Choroid plexus epithelial cell (primary cell): ENCODE data around the gene MLKL.
"Not testable (repeated sequence)": the region's sequence is repeated elsewhere in the genome, so short reads cannot be mapped to it uniquely, and the experiment has no call there.

Source experiments
- DNase-seq: peaks from one replicate; pipeline ENCODE4 v3.0.0-alpha.2; 2010; ENCODE audit warnings: low read depth
- H3K4me3 ChIP-seq: 2 replicates; pipeline ENCODE4 v1.5.1; 2011; ENCODE audit warnings: low read depth, mild to moderate bottlenecking, control low read depth, low read length, moderate library complexity
- TF ChIP-seq, protein P1 (sequence below): conservative IDR thresholded peaks from 2 replicates; pipeline ENCODE4 v1.5.1; 2011; ENCODE audit warnings: low read depth, mild to moderate bottlenecking, control low read depth, inconsistent platforms, low read length, moderate library complexity

MLKL gene

DNA sequence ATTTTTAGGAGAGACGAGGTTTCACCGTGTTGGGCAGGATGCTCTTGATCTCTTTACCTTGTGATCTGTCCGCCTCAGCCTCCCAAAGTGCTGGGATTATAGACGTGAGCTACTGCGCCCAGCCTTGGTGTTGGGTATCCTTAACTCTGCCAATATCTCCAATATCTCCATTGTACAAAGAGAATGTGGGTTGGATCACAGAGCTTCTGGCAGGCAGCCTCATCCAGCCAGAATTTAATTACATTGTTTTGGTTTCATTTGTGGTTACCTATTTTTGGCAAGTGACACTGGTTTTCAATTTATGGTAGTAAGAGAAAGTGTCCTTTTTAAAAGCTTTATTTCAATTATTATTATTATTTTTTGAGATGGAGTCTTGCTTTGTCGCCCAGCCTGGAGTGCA is 20.0 kb downstream of the MLKL start:
- DNase-seq: no peak
- H3K4me3 ChIP-seq: no peak overlapping the region
- TF ChIP-seq, protein P1, sequence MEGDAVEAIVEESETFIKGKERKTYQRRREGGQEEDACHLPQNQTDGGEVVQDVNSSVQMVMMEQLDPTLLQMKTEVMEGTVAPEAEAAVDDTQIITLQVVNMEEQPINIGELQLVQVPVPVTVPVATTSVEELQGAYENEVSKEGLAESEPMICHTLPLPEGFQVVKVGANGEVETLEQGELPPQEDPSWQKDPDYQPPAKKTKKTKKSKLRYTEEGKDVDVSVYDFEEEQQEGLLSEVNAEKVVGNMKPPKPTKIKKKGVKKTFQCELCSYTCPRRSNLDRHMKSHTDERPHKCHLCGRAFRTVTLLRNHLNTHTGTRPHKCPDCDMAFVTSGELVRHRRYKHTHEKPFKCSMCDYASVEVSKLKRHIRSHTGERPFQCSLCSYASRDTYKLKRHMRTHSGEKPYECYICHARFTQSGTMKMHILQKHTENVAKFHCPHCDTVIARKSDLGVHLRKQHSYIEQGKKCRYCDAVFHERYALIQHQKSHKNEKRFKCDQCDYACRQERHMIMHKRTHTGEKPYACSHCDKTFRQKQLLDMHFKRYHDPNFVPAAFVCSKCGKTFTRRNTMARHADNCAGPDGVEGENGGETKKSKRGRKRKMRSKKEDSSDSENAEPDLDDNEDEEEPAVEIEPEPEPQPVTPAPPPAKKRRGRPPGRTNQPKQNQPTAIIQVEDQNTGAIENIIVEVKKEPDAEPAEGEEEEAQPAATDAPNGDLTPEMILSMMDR: no peak

DNA sequence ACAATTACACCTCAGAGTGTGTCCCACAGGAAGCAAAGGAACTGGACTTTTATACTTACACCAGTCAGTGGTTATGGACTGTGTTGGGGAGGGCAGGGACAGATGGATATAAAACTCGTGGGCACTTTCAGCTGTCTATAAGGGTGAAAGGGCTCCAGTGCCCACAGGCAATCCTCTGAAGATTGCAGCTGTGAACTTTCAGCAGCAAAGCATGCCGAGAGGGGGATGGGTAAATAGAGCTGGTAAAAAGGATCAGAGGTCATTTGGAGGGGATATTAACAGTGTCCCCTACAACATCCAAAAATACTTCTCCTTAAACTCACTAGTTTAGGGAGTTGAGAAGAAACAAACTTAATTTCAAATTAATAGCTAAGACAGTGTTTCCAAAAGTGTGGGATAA is 20.7 kb downstream of the MLKL start:
- DNase-seq: no peak
- TF ChIP-seq, protein P1: no peak
- no peak overlapping the region for H3K4me3 ChIP-seq

DNA sequence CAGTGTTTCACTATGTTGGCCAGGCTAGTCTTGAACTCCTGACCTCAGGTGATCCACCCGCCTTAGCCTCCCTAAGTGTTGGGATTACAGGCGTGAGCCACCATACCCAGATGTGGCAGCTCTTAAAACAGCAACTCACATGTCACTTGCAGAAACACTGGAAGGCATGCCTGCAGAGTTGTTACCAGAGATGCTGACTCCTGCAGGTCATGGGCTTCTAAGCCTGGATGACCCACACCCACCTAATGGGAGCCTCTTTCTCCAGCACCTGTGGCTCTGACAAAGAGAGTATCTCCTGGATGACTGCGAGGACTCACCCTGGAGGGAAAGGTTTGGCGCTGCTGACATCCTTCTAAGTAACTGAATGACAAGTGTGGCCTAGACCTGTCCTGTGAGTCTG is 22.8 kb downstream of the MLKL start:
- DNase-seq: no peak
- no peak overlapping the region for H3K4me3 ChIP-seq
- TF ChIP-seq, protein P1: no peak

DNA sequence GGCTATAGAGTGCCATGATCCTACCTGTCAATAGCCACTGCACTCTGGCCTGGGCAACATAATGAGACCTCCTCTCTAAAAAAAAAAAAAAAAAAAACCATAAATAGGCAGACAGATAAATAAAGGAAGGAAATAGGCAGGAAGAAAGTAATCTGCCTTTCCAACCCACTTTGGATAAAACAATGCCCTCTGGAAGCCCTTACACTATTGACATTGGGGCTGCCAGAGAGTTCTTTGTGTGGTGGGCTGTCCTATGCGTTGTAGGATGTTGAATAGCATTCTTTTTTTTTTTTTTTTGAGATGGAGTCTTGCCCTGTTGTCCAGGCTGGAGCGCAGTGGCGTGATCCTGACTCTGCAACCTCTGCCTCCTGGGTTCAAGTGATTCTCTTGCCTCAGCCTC is 26.8 kb downstream of the MLKL start:
- H3K4me3 ChIP-seq: no peak overlapping the region
- DNase-seq: no peak
- TF ChIP-seq, protein P1: no peak

DNA sequence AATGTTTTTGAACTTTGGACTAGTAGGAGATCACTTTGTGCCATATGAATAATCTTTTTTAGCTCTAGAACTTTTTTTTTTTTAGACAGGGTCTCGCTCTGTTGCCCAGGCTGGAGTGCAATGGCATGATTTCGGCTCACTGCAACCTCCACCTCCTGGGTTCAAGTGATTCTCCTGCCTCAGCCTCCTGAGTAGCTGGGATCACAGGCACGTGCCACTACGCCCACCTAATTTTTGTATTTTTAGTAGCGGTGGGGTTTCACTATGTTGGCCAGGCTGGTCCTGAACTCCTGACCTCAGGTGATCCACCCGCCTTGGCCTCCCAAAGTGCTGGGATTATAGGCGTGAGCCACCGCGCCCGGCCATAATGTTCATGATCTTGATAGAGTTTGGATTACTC is 31.8 kb downstream of the MLKL start:
- not testable (repeated sequence) for DNase-seq, H3K4me3 ChIP-seq

DNA sequence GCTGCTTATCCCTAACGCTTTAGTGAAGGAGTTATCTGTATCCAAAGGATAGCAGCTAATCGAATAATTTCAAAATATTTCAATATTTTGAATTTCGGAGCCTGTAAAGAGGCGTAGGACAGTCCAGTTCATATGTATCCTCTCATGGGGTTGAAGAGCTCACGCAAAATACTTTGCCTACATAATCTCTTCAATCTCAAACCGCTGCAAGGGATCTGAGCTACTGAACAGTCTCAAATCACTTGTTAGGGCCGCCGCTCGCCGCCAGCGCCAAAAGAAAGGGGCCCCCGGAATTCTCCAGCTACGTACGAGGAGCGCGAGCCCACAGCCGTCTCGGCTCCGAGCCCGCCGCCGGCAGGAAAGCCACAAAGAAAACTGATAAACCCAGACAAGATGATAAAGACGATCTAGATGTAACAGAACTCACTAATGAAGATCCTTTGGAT is 33.4 kb downstream of the MLKL start:
- TF ChIP-seq, protein P1: no peak
- peak; percentile 30 for DNase-seq
- H3K4me3 ChIP-seq: peak overlapping the region; percentile 67

DNA sequence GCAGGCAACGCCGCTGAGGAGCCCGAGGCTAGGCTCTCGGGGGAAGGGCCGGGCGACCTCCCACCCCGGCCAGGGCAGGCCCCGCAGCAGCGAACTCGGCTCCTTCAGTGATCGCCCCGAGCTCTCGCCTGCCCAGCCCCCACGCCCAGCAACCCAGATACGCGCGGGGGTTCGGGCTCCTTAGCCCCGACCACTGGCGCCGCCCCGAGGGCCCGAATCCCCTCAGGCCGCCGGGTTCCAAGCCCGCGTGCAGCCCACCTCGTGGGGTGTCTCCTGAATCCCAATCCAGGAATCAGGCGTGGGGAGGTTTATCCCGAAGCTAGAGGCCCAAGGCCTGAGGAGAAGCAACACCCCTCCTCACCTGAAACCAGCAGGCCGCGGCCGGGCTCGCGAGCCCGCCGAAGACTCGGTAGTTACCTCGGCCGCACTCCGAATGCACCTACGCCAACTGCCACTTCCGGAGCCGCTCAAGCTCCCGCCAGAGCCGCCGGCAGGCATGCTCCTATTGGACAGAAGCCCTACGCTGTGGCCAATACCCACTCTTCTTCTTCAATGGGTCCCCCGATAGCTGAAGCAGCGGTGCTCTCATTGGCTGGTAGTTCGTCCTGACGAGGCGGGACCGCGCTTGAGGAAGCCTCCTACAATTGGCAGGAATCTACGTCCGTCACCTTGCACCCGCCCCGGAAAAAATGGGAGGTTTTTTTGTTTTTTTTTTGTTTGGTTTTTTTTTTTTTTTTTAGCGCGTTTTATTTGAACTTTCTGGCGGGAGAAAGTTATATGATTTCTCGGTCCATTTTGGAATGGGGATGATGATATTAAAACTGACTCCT is 34.0 kb downstream of the MLKL start, which contains the start of gene RFWD3:
Gene RFWD3, minus strand, starts transcription at position 453 of the 830 bp plus-strand sequence. CDS start 5,428 bp downstream, outside the sequence.
- TF ChIP-seq, protein P1: no peak
- H3K4me3 ChIP-seq: peak within 1 kb of the TSS; percentile 93
- DNase-seq: peak; percentile 99
